ENCODE data around the gene LEUTX.
"Not testable (repeated sequence)": the region's sequence is repeated elsewhere in the genome, so short reads cannot be mapped to it uniquely, and the experiment has no call there.

Gene LEUTX

GRCh38 chr19:39788244-39788643 lies 9.6 kb downstream of the LEUTX start:
- no peak for DNase-seq

- DNase-seq = peak; percentile 61
These were observed 14.4 kb downstream of the LEUTX start for GRCh38 chr19:39792999-39793546.

DNA sequence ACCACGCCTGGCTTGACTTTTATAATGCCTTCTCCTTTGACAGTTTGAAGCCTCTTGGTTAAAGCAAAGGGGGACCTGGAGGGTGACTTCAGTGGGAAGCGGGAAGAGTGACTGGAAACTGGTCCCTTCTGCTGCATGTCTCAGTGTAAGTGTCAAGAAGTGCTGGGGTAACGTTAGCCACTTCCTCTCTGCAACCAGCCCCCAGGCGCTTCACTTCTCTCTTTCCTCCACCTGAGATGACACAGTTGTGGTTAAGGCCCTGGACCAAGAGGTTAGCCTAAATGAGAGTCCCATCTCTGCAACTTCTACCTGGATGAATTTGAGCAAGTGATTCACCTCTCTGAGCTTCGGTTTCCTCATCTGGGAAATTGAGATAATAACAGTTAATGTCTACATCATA lies 16.3 kb downstream of the LEUTX start:
- DNase-seq = no peak

DNA sequence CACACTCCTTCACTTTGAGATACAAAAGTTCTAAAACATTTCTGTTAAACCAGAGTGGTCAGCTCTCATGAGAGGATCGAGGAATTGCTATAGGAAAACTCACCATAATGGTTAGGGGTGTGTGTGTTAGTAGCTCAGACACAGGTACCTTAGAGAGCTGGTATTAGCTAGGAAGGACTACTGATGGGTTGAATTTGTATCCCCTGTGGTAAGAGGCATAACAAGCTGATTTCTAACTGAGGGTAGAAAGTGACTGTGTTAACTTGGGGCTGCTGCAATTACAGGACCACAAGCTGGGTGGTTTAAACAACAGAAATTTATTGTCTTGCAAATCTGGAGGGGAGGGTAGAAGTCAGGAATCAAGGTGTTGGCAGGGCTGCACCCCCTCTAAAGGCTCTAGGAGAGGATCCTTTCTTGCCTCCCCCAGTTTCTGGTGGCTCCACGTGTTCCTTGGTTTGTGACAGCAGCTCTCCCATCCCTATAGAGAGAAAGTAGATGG lies 17.4 kb downstream of the LEUTX start:
- DNase-seq = no peak

DNA sequence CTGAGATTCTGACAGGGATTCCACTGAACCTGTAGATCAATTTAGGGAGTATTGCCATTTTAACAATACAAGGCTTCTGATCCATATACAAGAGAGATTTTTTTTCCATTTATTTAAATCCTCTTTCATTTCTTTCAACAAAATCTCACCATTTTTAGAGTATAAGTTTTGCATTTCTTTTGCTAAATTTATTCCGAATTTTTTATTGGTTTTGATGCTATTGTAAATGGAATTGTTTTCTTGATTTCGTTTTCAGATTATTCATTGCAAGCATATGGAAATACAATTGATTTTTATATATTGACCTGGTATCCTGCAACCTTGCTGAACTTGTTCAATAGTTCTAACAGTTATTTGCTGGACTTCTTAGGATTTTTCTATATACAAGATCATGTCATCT lies 18.4 kb downstream of the LEUTX start:
- DNase-seq = no peak

DNA sequence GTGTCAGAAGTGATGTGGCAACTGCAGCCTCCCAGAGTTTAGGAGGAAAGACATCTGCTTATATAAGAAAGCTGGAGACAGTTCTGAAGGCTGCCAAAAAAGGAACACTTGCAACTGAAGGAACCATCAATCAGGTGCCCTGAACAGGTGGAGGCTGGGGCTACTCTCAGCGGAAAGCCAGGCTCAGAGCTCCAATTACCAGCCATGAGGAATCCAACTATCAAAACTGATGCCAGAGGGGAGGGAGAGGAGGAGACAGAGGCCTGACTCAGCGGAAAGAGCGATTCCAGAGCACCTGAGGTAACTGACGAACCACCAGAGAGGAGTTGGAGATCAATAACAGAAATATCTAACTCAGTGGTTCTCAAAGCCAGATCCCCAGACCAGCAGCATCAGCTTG lies 24.3 kb downstream of the LEUTX start:
- no peak for DNase-seq

DNA sequence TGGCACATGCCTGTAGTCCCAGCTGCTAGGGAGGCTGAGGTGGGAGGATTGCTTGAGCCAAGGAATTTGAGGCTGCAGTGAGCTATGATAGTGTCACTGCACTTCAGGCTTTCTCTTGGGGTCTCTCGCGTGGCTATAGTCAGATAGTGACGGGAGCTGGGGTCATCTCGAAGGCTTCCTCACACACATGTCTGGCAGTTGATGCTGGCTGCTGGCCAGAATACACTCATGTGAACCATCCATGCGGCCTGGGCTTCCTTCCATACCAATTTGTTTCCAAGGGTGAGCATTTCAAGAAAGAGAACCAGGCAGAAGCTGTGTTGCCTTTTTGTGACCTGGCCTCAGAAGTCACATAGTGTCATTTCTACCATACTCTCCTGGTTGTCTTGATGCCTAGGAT lies 26.4 kb downstream of the LEUTX start:
- no peak for DNase-seq

DNA sequence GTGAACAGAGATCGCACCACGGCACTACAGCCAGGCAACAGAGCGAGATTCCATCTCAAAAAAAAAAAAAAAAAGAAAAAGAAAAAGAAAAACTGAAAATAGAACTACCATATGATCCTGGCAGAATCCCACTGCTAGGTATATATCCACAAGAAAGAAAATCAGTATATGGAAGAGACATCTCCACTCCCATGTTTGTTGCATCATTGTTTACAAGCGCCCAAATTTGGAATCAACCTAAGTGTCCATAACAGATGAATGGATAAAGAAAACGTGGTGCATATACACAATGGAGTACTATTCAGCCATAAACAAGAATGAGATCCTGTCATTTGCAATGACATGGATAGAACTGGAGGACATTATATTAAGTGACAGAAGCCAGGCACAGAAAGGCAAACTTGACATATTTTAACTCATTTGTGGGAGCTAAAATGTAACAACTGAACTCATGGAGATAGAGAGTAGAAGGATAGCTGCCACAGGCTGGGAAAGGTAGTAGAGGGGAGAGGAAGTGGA lies 29.3 kb downstream of the LEUTX start:
- no peak for DNase-seq

DNA sequence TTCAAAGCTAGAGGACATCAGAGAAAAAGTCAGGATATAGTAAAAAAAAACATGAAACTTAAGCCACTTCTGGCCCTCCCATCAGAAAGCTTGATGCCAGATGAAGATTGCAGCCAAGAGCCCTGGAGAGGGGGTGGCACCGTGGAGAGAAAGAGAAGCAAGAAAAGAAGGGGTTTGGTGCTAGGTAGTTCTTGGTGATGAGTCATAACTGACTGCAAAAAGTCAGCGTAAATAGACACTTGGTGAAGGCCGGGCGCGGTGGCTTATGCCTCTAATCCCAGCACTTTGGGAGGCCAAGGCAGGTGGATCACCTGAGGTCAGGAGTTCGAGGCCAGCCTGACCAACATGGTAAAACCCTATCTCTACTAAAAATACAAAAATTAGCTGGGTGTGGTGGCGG lies 30.0 kb downstream of the LEUTX start:
- not testable (repeated sequence) for DNase-seq

DNA sequence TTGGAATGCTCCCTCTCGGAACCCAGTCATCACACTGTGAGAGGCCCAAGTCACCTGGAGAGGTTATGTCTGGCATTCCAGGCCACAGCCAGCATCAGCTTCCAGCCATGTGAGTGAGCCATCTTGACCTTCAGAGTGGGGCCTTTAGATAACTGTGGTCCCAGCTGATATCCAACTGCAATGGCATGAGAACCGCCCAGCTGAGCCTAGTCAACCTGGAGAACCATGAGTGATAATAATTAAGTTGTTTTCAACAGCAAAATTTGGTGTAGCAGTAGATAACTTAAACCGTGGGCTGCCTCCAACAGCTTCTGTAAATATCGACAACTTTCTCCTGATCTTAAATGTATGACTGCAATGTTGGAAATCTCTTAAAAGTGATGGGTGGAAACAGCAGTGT lies 30.7 kb downstream of the LEUTX start:
- DNase-seq = no peak

DNA sequence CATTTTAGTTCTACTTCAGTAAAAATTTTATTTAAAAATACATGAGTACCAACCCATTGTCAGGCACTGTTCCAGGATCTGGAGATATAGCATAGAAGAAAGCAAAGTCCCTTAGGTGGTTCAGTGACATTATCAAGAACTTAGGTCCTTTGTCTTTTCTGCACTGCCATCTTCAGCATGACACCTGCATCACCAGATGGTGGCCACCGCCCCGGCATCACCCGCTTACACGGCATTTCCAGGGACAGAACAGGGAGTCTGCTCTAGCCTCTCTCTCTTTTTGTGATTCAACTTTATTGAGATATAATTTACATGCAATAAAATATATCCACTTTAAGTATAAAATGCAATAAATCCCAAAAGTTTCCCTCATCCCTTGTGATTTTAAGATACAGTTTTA lies 31.8 kb downstream of the LEUTX start:
- DNase-seq = no peak

GRCh38 chr19:39811064-39811463 lies 32.4 kb downstream of the LEUTX start:
- DNase-seq = no peak

GRCh38 chr19:39813264-39813993 lies 34.8 kb downstream of the LEUTX start:
- DNase-seq = no peak

GRCh38 chr19:39814111-39814510 lies 35.5 kb downstream of the LEUTX start:
- DNase-seq = not testable (repeated sequence)

- DNase-seq = no peak
These were observed 35.9 kb downstream of the LEUTX start for GRCh38 chr19:39814595-39814994.

DNA sequence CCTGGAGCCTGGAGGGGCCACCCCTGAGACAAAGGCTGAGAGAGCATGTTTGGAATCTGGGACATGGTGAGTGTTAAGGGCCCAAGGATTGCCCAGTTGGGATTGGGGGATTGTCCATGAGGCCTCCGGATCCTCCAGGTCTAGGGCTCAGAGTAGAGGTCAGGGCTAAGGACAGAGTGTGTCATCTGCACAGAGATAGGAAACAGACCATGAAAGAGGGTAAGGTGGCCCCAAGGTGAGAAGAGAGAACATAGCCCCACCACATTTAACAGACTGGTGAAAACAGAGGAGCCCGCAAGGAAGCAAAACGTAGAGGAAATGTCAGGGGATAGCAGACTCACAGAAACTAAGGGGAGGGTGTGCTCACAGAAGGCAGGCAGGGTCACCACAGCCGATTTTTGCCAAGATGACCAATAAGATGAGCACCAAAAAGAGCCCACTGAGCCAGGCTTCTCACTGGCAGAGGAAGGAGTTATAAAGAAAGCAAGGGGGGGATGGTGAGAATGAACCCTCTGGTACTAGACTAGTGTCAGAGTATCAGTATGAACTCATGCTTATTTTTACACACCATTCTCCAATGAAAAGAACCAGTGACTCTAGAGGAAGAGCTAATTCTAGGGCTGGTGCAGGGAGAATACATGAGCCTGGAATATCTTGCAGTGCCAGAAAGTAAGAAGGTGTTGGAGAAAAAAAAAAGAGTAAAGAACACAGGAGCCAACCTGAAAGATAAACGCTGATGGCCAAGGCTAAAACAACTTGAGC lies 37.8 kb downstream of the LEUTX start:
- no peak for DNase-seq

- no peak for DNase-seq
These were observed 39.4 kb downstream of the LEUTX start for GRCh38 chr19:39817888-39818561.

- no peak for DNase-seq
These were observed 40.0 kb downstream of the LEUTX start for GRCh38 chr19:39818626-39819097.

GRCh38 chr19:39819786-39820185 lies 41.1 kb downstream of the LEUTX start:
- no peak for DNase-seq

DNA sequence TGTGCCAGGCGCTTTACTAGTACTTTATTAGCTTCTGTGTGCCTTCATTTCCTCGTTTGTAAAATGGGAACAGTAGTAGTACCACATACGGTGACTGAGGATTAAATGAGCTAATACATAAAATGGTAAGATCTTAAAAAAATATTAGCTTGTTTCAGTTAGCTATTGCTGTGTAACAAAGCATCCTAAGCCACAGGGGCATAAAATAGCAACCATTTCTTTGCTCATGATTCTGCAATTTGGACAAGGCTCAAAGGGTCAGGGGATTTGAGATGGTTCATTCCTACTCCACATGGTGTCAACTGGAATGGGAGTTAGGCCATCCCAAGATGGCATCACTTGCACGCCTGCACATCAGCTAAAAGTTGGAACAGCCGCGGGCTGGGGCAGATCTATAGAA lies 42.0 kb downstream of the LEUTX start:
- no peak for DNase-seq

DNA sequence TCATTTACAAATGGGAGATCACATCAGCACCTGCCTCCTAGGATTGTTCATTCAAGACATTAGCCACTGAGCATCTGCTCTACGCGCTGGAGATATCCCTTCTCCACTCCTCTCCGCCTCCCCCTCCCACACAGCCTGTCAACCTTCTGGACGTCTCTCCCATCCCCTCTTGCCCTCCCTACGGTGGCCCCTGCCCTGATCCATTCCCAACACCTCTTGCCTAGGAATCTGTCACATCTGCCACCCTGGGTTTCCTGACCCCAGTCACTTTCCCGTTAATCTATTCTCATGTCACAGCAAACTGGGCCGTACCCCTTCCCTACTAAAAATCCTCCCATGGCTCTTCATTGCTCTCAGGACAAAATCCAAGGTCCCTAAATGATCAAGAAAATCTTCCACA lies 45.0 kb downstream of the LEUTX start:
- no peak for DNase-seq

DNA sequence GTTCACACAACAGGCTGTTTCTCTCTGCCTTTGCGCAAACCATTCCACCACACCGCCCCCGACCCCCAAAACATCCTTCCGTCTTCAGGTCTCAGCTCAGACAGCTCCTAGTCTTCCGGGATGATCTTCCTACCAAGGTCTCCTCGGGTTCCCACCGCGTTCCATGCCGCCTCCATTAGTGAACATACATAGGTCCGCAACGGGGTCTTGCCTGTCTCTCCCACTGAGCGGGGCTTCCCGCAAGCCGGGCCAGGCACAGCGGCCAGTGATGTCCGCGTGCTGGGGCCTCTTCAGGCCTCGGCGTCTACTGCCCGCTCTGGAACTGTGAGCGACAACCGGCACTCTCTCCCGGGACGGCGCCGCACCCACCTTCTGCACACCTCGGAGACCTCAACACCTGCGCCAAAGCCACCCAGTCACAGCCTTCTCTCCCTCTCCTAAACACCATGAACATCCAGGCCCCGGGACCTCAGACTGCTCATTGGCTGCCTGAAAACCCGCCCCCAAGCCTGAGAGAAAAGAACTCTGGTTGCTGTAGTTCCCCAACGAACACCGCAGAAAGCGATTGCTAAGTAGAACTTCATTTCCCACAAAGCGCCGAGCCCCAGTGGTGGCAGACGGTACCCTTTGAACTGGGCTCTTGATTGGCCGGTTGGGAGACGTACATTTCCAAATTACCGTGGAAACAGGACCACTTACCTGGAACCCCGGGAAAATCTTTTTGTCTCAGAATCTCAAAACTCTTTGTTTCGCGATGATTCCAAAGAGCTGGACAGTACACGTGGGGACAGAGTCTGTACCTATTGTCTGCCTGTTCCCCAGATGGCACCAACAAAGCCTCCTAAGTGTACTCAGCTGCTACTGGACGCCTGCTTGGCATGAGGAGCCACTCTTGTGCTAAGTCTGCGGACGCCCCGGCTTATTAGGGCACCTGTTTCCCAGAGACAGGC lies 45.8 kb downstream of the LEUTX start:
- DNase-seq = peak; percentile 86
